Adrenal gland (tissue), 12 donors: ENCODE results near the gene IZUMO4. TPM values are rescaled to one million over a fixed set of nuclear protein-coding genes. Genes with fewer than 3 reads are reported as not detected.
A peak's percentile ranks its signal among the peaks of the same experiment; 100 is the strongest.

ENCODE experiments used
- DNase-seq, 7 donors: peaks; one replicate each; pipeline ENCODE4 v3.0.0-alpha.2; 2019 to 2020
- H3K27ac ChIP-seq, 5 donors: fragments of 200-600 bp; sonication (generic) in 4 of 5; 1 replicate in 3 of 5; 2 replicates in 2 of 5; pipeline versions ENCODE4 v1.5.1 to v1.8.0; 2016 to 2020; ENCODE audit warnings: mild to moderate bottlenecking in 1 of 5
- H3K27me3 ChIP-seq: fragments of 200-600 bp; 2 replicates; pipeline ENCODE4 v1.8.0; 2021
- H3K36me3 ChIP-seq, 2 donors: fragments of 200-600 bp; replicated peaks in 1 of 2; 1 replicate in 1 of 2; 2 replicates in 1 of 2; pipeline versions ENCODE4 v1.5.1 to v1.8.0; 2018 to 2022
- H3K4me1 ChIP-seq, 2 donors: fragments of 200-600 bp; replicated peaks in 1 of 2; 1 replicate in 1 of 2; 2 replicates in 1 of 2; pipeline versions ENCODE4 v1.5.1 to v1.8.0; 2018 to 2021
- H3K4me3 ChIP-seq, 4 donors: fragments of 200-600 bp; sonication (generic) in 3 of 4; one replicate each; pipeline ENCODE4 v1.5.1; 2016 to 2018
- H3K9me3 ChIP-seq, 3 donors: fragments of 200-600 bp; sonication (generic) in 1 of 3; replicated peaks in 1 of 3; 1 replicate in 2 of 3; 2 replicates in 1 of 3; pipeline versions ENCODE4 v1.5.1 to v1.8.0; 2016 to 2021
- POLR2A ChIP-seq, 2 donors: fragments of 450-650 bp; IDR thresholded peaks; one replicate each; pipeline ENCODE4 v1.6.1; 2017; ENCODE audit warnings: antibody characterized with exemption in 2 of 2, mild to moderate bottlenecking in 2 of 2, moderate library complexity in 1 of 2
- WGBS, 4 donors: extraction: QIAGEN DNeasy Blood & Tissue Kit in 2 of 4; methylation state at CpG; one replicate each; pipeline versions ENCODE4 v1.1.5 to v1.1.7; 2013 to 2017; 5-methylcytosine and 5-hydroxymethylcytosine counted together
- intact Hi-C, 2 donors: fragments of 100-400 bp; cut with DNase I; formaldehyde crosslinking; loops; one replicate each; pipeline versions ENCODE4 v1.14.1 to v1.15.0; 2022 to 2023
- polyA plus RNA-seq, 3 donors: library from polyadenylated mRNA; stranded (reverse); fragments of 200-250 nt in 2 of 3; fragments of 350-450 nt in 1 of 3; fragmentation: Illumina TruSeq in 1 of 3; extraction: RNeasy Lipid Tissue Mini Kit (QIAGEN cat#74804) in 1 of 3; gene quantifications; one replicate each; pipeline ENCODE4 v1.2.3, GENCODE V29; 2013 to 2014
- total RNA-seq, 9 donors: library from RNA; depleted of rRNA in 4 of 9; stranded (reverse); fragments of >200 nt in 4 of 9; fragments of 120-200 nt in 1 of 9; fragmentation: NEBNext Ultra II Directional in 1 of 9; extraction: Animal tissue kit (Norgen Biotek cat#: 25700) in 1 of 9; gene quantifications; one replicate each; pipeline versions ENCODE4 v1.1.0 to v1.2.4, GENCODE V29; 2013 to 2023
- TF ChIP-seq, protein P1 (sequence below), 6 experiments: fragments of 450-650 bp in 4 of 6; fragments of 200-600 bp in 2 of 6; sonication (generic) in 1 of 6; IDR thresholded peaks; 1 replicate in 5 of 6; 2 replicates in 1 of 6; pipeline versions ENCODE4 v1.5.1 to v1.8.0; 2016 to 2021; ENCODE audit warnings: antibody characterized with exemption in 6 of 6, mild to moderate bottlenecking in 2 of 6, moderate library complexity in 1 of 6
- donor health status: healthy with polysubstance abuse.
- donor health status: Bipolar disorder and iron deficiency.
- donor health status: DM: yes; HTN: yes; CAD: no.
- donor health status: DM: no; HTN: no; CAD: no.
- donor health status: DM: no; HTN: no; CAD: no.
- donor health status: DM: yes; HTN: yes; CAD: no.

Gene IZUMO4
- total and polyA plus RNA-seq, 12 donors = 0.69 to 24.6 (median 2.5) TPM

DNA sequence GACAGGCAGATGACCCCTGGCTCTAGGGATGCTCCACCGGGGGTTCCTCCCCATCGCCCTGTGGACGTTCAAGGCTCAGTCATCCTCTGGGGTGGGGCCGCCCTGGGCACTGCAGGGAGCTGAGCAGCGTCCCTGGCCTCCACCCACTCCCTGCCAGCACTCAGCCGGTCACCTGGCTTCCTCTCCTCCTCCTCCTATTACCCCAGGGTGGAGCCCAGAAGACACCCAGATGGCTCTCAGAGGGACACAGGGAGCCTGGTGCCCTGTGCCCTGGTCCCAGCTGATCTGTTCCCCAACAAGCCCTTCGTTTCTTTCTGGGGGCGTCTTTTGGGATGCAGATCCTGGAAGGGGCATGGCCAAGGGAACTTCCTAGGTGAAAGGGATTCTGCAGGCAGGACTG lies 42.0 kb upstream of the IZUMO4 start:
- Histone ChIP-seq H3K9me3 (no peaks in the 10 kb centered on the region), H3K27me3 (no peaks in the 10 kb centered on the region), H3K4me3 (no peak overlapping the region), H3K4me1 (peaks cover 27 to 36% of the 10 kb centered on the region in 2 donors), H3K27ac (peak overlapping the region in 2 of 5 donors; percentile 60 to 92), H3K36me3 (no peaks in the 10 kb centered on the region)
- WGBS, 4 donors = 60 to 81% (median 69%) methylated on average over 5 to 8 of the region's 8 CpGs
- intact Hi-C loops = no loop called here
- DNase-seq = no peak
- no peak for TF ChIP-seq POLR2A (IDR thresholded peaks at IDR 0.05)
- TF ChIP-seq, protein P1, sequence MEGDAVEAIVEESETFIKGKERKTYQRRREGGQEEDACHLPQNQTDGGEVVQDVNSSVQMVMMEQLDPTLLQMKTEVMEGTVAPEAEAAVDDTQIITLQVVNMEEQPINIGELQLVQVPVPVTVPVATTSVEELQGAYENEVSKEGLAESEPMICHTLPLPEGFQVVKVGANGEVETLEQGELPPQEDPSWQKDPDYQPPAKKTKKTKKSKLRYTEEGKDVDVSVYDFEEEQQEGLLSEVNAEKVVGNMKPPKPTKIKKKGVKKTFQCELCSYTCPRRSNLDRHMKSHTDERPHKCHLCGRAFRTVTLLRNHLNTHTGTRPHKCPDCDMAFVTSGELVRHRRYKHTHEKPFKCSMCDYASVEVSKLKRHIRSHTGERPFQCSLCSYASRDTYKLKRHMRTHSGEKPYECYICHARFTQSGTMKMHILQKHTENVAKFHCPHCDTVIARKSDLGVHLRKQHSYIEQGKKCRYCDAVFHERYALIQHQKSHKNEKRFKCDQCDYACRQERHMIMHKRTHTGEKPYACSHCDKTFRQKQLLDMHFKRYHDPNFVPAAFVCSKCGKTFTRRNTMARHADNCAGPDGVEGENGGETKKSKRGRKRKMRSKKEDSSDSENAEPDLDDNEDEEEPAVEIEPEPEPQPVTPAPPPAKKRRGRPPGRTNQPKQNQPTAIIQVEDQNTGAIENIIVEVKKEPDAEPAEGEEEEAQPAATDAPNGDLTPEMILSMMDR (IDR thresholded peaks at IDR 0.05) = no peak

GRCh38 chr19:2055931-2056836 lies 40.5 kb upstream of the IZUMO4 start:
- WGBS, 4 donors = 19 to 46% (median 35%) methylated on average over 7 to 22 of the region's 22 CpGs
- Histone ChIP-seq H3K27me3 (no peaks in the 10 kb centered on the region), H3K27ac (peak overlapping the region; percentile 16 to 94 (median 91)), H3K9me3 (no peaks in the 10 kb centered on the region), H3K4me1 (peaks cover 40 to 49% of the 10 kb centered on the region in 2 donors), H3K4me3 (peak overlapping the region in 1 of 4 donors; percentile 8), H3K36me3 (no peaks in the 10 kb centered on the region)
- TF ChIP-seq POLR2A (IDR thresholded peaks at IDR 0.05) = peak in 1 of 2 donors; percentile 24
- TF ChIP-seq, protein P1 (IDR thresholded peaks at IDR 0.05) = no peak
- intact Hi-C loops = no loop called here
- peak in 3 of 7 donors; percentile 48 to 78 (median 56) for DNase-seq

DNA sequence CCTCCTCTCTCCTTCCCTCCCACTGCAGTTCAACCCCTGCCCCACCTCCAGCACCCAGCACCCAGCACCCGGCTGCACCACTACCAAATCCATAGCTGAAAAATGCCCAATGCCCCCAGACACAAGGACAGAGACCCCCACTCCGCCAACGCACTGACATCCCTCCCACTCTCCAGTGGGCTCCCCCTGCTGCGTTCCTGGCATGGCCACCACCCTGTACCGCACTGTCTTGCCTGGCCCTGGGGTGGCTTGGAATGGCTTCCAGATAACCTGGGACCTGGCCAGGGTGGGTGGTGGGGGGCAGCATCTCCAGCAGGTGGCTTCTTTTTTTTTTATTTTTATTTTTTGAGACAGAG lies 39.9 kb upstream of the IZUMO4 start:
- Histone ChIP-seq H3K4me1 (peaks cover 35 to 44% of the 10 kb centered on the region in 2 donors), H3K4me3 (no peak overlapping the region), H3K9me3 (no peaks in the 10 kb centered on the region), H3K36me3 (no peaks in the 10 kb centered on the region), H3K27me3 (no peaks in the 10 kb centered on the region), H3K27ac (peak overlapping the region in 3 of 5 donors; percentile 40 to 100 (median 94))
- WGBS, 4 donors = 46 to 78% (median 49%) methylated on average over 2 to 5 of the region's 5 CpGs
- TF ChIP-seq, protein P1 (IDR thresholded peaks at IDR 0.05) = no peak
- no peak for TF ChIP-seq POLR2A (IDR thresholded peaks at IDR 0.05)
- no peak for DNase-seq
- intact Hi-C loops = no loop called here

DNA sequence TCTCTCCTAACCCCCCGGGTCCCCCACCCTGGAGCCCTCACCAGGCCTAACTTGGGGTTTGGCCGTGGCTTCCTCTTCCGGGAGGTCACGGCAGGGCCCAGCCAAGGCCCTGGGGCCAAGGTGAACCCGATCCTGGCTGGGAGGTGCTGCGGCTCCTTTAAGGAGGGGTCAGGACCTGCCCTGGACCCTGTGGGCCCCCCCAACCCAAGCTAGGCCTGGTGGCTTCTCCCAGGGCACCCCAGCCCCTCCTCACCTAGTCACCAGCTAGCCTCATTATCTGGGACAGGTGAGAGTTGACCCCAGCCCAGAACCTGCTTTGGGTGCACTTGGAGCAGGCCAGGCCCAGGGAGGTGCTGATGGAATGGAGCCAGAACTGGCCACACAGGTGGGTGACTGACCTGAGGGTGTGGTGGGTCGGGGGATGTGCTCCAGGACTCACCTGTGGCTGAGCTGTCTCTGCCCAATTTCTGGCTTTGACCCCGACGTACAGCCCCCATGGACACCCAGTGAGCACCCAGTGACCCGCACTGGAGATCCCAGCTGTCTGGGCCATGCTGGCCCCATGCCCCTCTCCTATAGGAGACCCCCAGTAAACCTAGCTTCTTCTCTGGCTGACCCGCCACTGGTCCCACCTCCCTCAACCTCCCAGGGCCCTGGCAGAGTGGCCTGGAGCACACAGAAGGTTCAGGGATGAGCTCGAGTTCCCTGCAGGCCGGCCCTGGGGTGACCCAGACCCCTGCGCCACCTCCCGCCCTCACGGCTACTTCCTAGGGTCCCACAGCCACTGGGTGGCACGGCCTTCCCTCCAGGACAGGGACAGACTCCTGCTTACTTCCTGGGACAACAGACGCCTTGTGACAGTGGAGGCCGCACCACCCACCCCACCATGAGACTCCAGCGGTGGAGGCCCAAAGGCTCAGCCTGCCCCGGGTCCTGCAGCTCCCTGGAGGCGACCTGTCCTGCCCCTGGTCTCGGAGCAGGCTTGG lies 38.9 kb upstream of the IZUMO4 start:
- peak overlapping the region in 4 of 5 donors; percentile 94 to 100 (median 98) for H3K27ac ChIP-seq
- WGBS, 4 donors = 76 to 90% (median 85%) methylated on average over 12 to 23 of the region's 23 CpGs
- intact Hi-C loops = no loop called here

More for the DNA sequence above, 38.9 kb upstream of the IZUMO4 start:
- DNase-seq = peak in 3 of 7 donors; percentile 29 to 33 (median 31)
- Histone ChIP-seq H3K9me3 (no peaks in the 10 kb centered on the region), H3K4me1 (peaks cover 36 to 45% of the 10 kb centered on the region in 2 donors), H3K36me3 (no peaks in the 10 kb centered on the region), H3K4me3 (no peak overlapping the region), H3K27me3 (no peaks in the 10 kb centered on the region)
- TF ChIP-seq, protein P1 (IDR thresholded peaks at IDR 0.05) = no peak
- TF ChIP-seq POLR2A (IDR thresholded peaks at IDR 0.05) = no peak
